GM12878 (cell line): ENCODE results near the gene GRM7. TPM values are rescaled to one million over a fixed set of nuclear protein-coding genes. Genes with fewer than 3 reads are reported as not detected.

Source experiments
- ATAC-seq: fragments of 200-7000 bp; cut with Tn5 transposase; 3 replicates; pipeline ENCODE4 v1.9.1; 2020; ENCODE audit warnings: mild to moderate bottlenecking, moderate library complexity
- BruUV-seq: library from RNA; stranded (reverse); fragments of 400-500 nt; replicated peaks from 2 replicates; lab custom pipeline; 2021; lab: Mats Ljungman, UMichigan
- CTCF ChIA-PET: fragments of 300-600 bp; sonication (Branson Sonifier 250); formaldehyde crosslinking; extraction: SDS; loops from one replicate; lab custom pipeline; 2021; ENCODE audit warnings: inconsistent platforms; lab: Yijun Ruan, JAX
- POLR2A ChIA-PET: fragments of 350-600 bp; formaldehyde crosslinking; extraction: SDS; loops from one replicate; lab custom pipeline; 2021; ENCODE audit warnings: inconsistent platforms; lab: Charles Lee
- RAD21 ChIA-PET: fragments of 300-600 bp; sonication (Branson Sonifier 250); formaldehyde crosslinking; loops from one replicate; lab custom pipeline; 2023; ENCODE audit warnings: antibody characterized with exemption; ENCODE audit not compliant: unreplicated experiment; lab: Charles Lee
- SMC1A ChIA-PET: fragments of 300-600 bp; sonication (Branson Sonifier 250); formaldehyde crosslinking; loops from one replicate; lab custom pipeline; 2023; ENCODE audit not compliant: unreplicated experiment, uncharacterized antibody; lab: Charles Lee
- DNase-seq: peaks from one replicate; pipeline ENCODE4 v3.0.0-alpha.2; 2011; ENCODE audit warnings: low read depth, low spot score
- FAIRE-seq: peaks from 3 replicates; lab custom pipeline; 2011; peaks lifted over from hg19 to GRCh38; lab: Jason Lieb, UNC
- H2AFZ ChIP-seq: 2 replicates; pipeline ENCODE4 v1.6.0; 2011; ENCODE audit warnings: low read depth, low read length, control low read depth; ENCODE audit not compliant: control insufficient read depth
- H3K27ac ChIP-seq: 2 replicates; pipeline ENCODE4 v1.5.1; 2011; ENCODE audit warnings: control low read depth; ENCODE audit not compliant: control insufficient read depth, insufficient read depth
- H3K27me3 ChIP-seq, 2 experiments: replicated peaks in 1 of 2; 2 replicates each; pipeline versions ENCODE4 v1.6.0 to v1.6.1; 2011; ENCODE audit warnings: low read length in 1 of 2; ENCODE audit not compliant: control insufficient read depth in 2 of 2, insufficient read depth in 2 of 2
- H3K36me3 ChIP-seq, 2 experiments: 2 replicates each; pipeline ENCODE4 v1.5.1; 2011; ENCODE audit warnings: low read length in 1 of 2; ENCODE audit not compliant: control insufficient read depth in 2 of 2, insufficient read depth in 2 of 2
- H3K4me1 ChIP-seq: 2 replicates; pipeline ENCODE4 v1.6.1; 2011; ENCODE audit warnings: mild to moderate bottlenecking, low read length, moderate library complexity, mixed read lengths; ENCODE audit not compliant: control insufficient read depth, insufficient read depth
- H3K4me2 ChIP-seq: 2 replicates; pipeline ENCODE4 v1.6.0; 2011; ENCODE audit warnings: control low read depth; ENCODE audit not compliant: control insufficient read depth, insufficient read depth
- H3K4me3 ChIP-seq: fragments of 200-600 bp; sonication (generic); 2 replicates; pipeline ENCODE4 v1.5.1; 2016
- H3K79me2 ChIP-seq: 2 replicates; pipeline ENCODE4 v1.6.0; 2011; ENCODE audit warnings: low read length; ENCODE audit not compliant: control insufficient read depth, insufficient read depth
- H3K9ac ChIP-seq: 2 replicates; pipeline ENCODE4 v1.8.0; 2011; ENCODE audit warnings: low read length, control low read depth, mixed read lengths; ENCODE audit not compliant: control insufficient read depth, insufficient read depth
- H3K9me3 ChIP-seq: replicated peaks from 3 replicates; pipeline ENCODE4 v1.5.1; 2011; ENCODE audit warnings: mild to moderate bottlenecking, low read length; ENCODE audit not compliant: control insufficient read depth, insufficient read depth
- H4K20me1 ChIP-seq: 2 replicates; pipeline ENCODE4 v1.6.0; 2011; ENCODE audit not compliant: control insufficient read depth, insufficient read depth
- ATF3 ChIP-seq: IDR thresholded peaks from 2 replicates; pipeline ENCODE4 v1.6.1; 2011; ENCODE audit warnings: low read depth, mild to moderate bottlenecking, low read length, moderate library complexity, borderline replicate concordance; ENCODE audit errors: extremely low read depth
- CEBPZ ChIP-seq: fragments of 150-350 bp; IDR thresholded peaks from 2 replicates; pipeline ENCODE4 v1.6.1; 2016; ENCODE audit warnings: low read depth, low read length
- E2F8 ChIP-seq: fragments of 450-650 bp; IDR thresholded peaks from 2 replicates; pipeline ENCODE4 v1.6.1; 2018; ENCODE audit warnings: mild to moderate bottlenecking, low read depth, moderate library complexity; ENCODE audit not compliant: partially characterized antibody
- EGR1 ChIP-seq, 2 experiments: IDR thresholded peaks; 1 replicate in 1 of 2; 2 replicates in 1 of 2; pipeline ENCODE4 v1.6.1; 2011 to 2012; ENCODE audit warnings: low read depth in 2 of 2, low read length in 2 of 2, borderline replicate concordance in 1 of 2, mild to moderate bottlenecking in 1 of 2, moderate library complexity in 1 of 2
- ETV6 ChIP-seq, 2 experiments: fragments of 450-650 bp in 1 of 2; IDR thresholded peaks in 1 of 2; conservative IDR thresholded peaks in 1 of 2; 2 replicates each; pipeline ENCODE4 v1.6.1; 2014; ENCODE audit warnings: antibody characterized with exemption in 1 of 2, borderline replicate concordance in 1 of 2, low read depth in 1 of 2, mild to moderate bottlenecking in 1 of 2, moderate library complexity in 1 of 2
- EZH2 ChIP-seq: IDR thresholded peaks from 2 replicates; pipeline ENCODE4 v1.6.1; 2012; ENCODE audit warnings: low read depth, mild to moderate bottlenecking, control low read depth, inconsistent platforms, low read length, borderline replicate concordance; ENCODE audit not compliant: control insufficient read depth
- IRF3 ChIP-seq: fragments of 450-650 bp; IDR thresholded peaks from 2 replicates; pipeline ENCODE4 v1.6.1; 2014; ENCODE audit warnings: mild to moderate bottlenecking
- POLR2A ChIP-seq: IDR thresholded peaks from 2 replicates; pipeline ENCODE4 v1.6.1; 2011; ENCODE audit warnings: low read depth, mild to moderate bottlenecking, low read length
- RCOR1 ChIP-seq: conservative IDR thresholded peaks from 2 replicates; pipeline ENCODE4 v1.6.1; 2012; ENCODE audit warnings: low read depth, low read length, improper control_type of control experiment
- TARDBP ChIP-seq: IDR thresholded peaks from 2 replicates; pipeline ENCODE4 v1.6.1; 2016; ENCODE audit warnings: borderline replicate concordance
- TCF12 ChIP-seq: IDR thresholded peaks from 2 replicates; pipeline ENCODE4 v1.6.1; 2011; ENCODE audit warnings: low read depth, mild to moderate bottlenecking, low read length
- ZBTB4 ChIP-seq: fragments of 450-650 bp; formaldehyde crosslinking; IDR thresholded peaks from 2 replicates; pipeline ENCODE4 v1.4.0; 2022; ENCODE audit warnings: mild to moderate bottlenecking, moderate library complexity
- ZNF217 ChIP-seq: fragments of 450-650 bp; IDR thresholded peaks from 2 replicates; pipeline ENCODE4 v1.6.1; 2017; ENCODE audit warnings: antibody characterized with exemption, mild to moderate bottlenecking
- WGBS: methylation state at CpG from one replicate; pipeline ENCODE4 v1.1.6; 2016; ENCODE audit warnings: low lambda C conversion rate; ENCODE audit not compliant: insufficient replicate concordance, insufficient coverage; ENCODE audit errors: missing lambda C conversion rate; 5-methylcytosine and 5-hydroxymethylcytosine counted together
- in situ Hi-C: fragments of 300-500 bp; cut with MboI; formaldehyde crosslinking; loops from 9 replicates; pipeline ENCODE4 v1.14.3; 2018; ENCODE audit warnings: mixed read lengths
- intact Hi-C: fragments of 100-400 bp; cut with micrococcal nuclease; formaldehyde crosslinking; loops from one replicate; pipeline ENCODE4 v1.14.2; 2022; ENCODE audit not compliant: unreplicated experiment
- polyA plus RNA-seq, 11 experiments: library from polyadenylated mRNA; depleted of rRNA in 4 of 11; unstranded in 6 of 11; stranded (reverse) in 5 of 11; fragments of >200 nt; fragmentation: Nextera tagmentation in 4 of 11; fragmentation: Illumina TruSeq in 1 of 11; extraction: Ambion mirVana in 4 of 11; extraction: Trizol in 1 of 11; gene quantifications; 1 replicate in 1 of 11; 2 replicates in 10 of 11; pipeline versions ENCODE4 v1.2.1 to v1.2.3, GENCODE V29; 2011 to 2016; ENCODE audit warnings: inconsistent platforms in 2 of 11, missing spikeins in 2 of 11, low read depth in 1 of 11
- total RNA-seq, 4 experiments: library from RNA; depleted of rRNA in 3 of 4; stranded (reverse); fragments of >200 nt in 3 of 4; fragmentation: Illumina TruSeq in 1 of 4; extraction: Trizol in 1 of 4; gene quantifications; 2 replicates each; pipeline versions ENCODE4 v1.2.1 to v1.2.3, GENCODE V29; 2013 to 2021

The GRM7 gene
- total and polyA plus RNA-seq, 10 of the 15 experiments (the other 5 are each of a cell fraction or from before 2014, with no cell fraction given), result not detected

GRCh38 chr3:7271631-7272030 lies 410.7 kb downstream of the GRM7 start:
- Histone ChIP-seq H3K27ac (no peak overlapping the region), H4K20me1 (no peaks in the 10 kb centered on the region), H3K9ac (no peak overlapping the region), H3K9me3 (no peaks in the 10 kb centered on the region), H3K27me3 (no peaks in the 10 kb centered on the region), H3K36me3 (no peaks in the 10 kb centered on the region), H2AFZ (no peak overlapping the region), H3K79me2 (no peaks in the 10 kb centered on the region), H3K4me1 (no peaks in the 10 kb centered on the region), H3K4me3 (no peak overlapping the region), H3K4me2 (no peak overlapping the region)
- 17% methylated on average over 3 of the region's 3 CpGs for WGBS
- intact Hi-C loops (loop anchor here (5.0 kb wide), 2 partner anchors 64 to 699 kb away; no protein-coding TSS in a partner anchor), in situ Hi-C loops (no loop called here)
- ATAC-seq (no peak), DNase-seq (no peak), FAIRE-seq (no peak)
- no TSS peak for BruUV-seq
- POLR2A ChIA-PET, result interaction anchor here (0.7 kb wide), 1 partner anchor 247 kb away, joined by 6 read pairs; no protein-coding TSS in a partner anchor
- SMC1A ChIA-PET, result no interaction called here
- RAD21 ChIA-PET, result interaction anchor here (0.7 kb wide), 1 partner anchor 1455 kb away, joined by 3 read pairs; no protein-coding TSS in a partner anchor
- CTCF ChIA-PET, result no interaction called here
- TF ChIP-seq ZBTB4 (CRISPR knock-in tag), result no peak
- no peak for TF ChIP-seq EGR1 (IDR thresholded peaks at IDR 0.05; ENCODE audit: borderline replicate concordance in 1 of 2, low read depth in 2 of 2, low read length in 2 of 2)
- TF ChIP-seq ETV6 (conservative IDR thresholded peaks at IDR 0.05 in 1 of 2, IDR thresholded peaks at IDR 0.05 in 1 of 2; ENCODE audit: borderline replicate concordance in 1 of 2, low read depth in 1 of 2), result no peak
- TF ChIP-seq TCF12, result no peak
- no peak for TF ChIP-seq POLR2A
- no peak for TF ChIP-seq TARDBP
- TF ChIP-seq ZNF217, result no peak
- no peak for TF ChIP-seq E2F8
- no peak for TF ChIP-seq ATF3
- no peak for TF ChIP-seq EZH2
- no peak for TF ChIP-seq CEBPZ
- TF ChIP-seq RCOR1, result no peak
- no peak for TF ChIP-seq IRF3
